Stimulated activated naive CD4-positive, alpha-beta T cell treated with Interleukin-2 at 50 U/mL for 16 hours (primary cell): ENCODE results near the gene PIAS4.
A peak's percentile ranks its signal among the peaks of the same experiment; 100 is the strongest.

Experiments
- DNase-seq: peaks from one replicate; lab custom pipeline; 2025; lab: John Stamatoyannopoulos, UW

Gene PIAS4

DNA sequence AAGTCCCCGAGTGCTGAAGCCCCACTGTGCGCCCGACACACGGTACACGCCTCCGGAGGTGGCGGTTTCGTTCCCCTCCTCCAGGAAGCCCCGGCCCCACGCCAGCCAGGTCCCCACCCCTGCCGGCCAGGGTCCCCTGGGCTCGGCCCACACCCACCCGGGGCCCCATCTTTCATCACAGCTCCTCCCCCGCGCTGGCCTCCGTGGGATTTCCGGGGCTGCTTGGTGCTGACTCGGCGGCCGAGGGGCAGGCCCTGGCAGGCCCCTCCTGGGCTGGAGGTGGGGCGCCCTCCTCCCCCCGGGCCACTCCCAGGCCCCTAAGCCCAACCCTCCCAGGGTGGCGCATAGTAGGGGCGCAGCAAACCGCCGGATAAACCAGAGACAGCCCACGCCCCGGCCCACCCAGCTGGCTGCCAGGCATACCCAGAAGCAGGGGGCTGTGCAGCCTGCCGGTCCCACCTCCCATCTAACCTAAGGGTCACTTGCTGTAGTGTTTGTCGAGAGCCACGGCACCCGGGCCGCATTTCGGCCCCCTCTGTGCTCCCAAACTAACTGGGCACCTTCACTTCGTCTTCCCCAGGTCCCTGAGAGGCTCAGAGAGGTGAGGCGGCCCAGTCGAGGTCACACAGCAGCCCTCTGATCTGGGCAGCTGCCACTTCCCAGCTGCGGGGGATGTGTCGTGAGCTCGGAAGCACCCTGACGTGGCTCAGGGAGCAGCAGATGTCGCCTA is 52.5 kb downstream of the PIAS4 start:
- peak; percentile 54 for DNase-seq

GRCh38 chr19:4060621-4061177 is 53.2 kb downstream of the PIAS4 start:
- DNase-seq, result no peak

DNA sequence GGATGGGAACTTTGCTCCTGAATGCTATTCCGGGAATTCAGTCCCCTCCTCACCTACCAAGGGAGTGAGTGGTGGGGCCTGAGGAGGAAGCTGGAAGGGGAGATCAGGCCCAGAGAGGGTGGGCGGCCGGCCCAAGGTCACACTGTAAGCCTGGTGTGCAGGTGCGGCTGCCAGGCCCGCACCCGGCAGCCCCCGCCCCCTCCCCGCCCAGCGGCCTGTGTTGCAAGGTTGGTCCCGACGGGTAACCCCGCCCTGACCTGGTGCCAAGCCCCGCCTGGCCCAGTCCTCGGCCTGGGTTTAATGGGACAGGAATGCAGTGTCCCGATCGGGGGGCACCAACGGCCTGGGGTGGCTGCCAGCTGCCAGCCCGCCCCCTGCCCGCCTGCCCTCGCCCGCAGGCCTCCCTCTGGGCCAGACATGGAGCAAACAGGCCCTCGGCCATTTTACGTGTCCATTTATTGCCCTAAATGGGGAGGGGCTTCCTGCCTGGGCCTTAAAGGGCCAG is 53.7 kb downstream of the PIAS4 start:
- DNase-seq, result peak; percentile 23

DNA sequence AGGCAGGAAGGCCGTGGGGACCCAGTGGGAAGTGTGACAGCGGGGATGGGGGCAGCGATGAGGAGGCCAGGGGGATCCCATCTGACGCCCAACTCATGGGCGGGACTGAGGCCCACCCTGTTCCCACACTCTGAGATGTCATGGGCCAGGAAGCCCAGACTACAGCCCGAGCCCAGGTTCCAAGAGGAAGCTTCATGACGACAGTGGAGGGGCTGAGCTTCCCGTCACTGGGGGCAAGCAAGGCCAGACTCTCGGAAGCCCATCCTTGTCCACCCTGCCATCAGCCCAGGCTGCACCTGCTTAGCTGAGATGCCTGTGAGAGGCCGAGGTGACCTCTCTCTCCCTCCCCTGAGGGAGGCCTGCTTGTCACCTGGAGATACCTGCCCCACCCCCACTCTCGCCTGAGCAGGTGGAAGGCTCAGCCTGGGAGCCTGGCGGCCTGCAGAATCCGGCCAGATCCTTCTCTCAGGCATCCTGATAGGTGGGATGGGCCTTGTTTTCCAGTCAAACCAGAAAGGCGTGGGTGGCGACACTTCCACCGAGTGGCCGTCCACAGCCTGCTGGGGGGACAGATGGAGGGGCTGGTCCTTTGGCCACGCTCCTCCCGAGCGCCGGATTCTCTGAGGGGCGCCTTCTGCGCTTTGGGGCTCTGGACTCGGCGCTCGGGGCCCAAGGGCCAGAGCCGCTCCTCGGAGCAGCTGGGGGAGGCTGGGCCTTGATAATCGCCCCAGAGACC is 54.3 kb downstream of the PIAS4 start:
- no peak for DNase-seq

- no peak for DNase-seq
Observed at GRCh38 chr19:4062419-4063368, 55.2 kb downstream of the PIAS4 start.

DNA sequence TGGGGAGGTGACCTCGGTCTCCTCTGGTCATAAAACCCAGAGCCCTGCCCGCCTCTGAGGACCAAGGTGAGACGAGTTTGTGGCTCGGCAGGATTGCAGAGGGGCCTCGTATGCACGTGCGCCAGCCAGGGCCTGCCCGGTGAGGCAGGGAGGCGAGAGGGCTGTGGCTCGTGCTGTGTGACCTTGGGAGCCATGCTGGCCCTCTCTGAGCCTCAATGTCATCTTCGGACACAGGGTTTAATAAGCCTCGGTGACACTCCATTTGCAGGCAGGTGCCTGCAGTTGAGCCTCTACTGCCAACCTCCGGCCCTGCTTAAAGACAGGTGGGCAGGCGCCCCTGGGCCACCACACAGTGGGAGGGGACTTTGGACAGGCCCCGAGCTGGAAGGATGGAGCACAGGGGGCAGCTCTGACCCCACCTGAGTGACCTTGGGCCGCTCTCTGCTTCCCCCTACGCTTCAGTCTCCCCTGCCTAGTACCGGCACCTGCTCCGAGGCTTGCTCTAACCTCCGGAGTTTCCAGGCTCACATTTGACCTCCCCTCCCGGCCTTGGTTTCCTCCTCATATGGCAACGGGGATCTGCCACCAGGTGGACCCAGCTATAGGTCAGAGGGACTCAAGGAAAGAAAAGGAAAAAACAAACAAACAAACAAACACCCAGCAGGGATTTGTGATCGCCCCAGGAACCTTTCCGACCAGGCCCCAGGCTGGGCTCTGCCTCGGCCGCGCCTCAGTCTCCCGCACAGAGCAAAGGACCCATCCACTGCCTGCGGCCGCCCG is 56.0 kb downstream of the PIAS4 start:
- DNase-seq, result no peak

DNA sequence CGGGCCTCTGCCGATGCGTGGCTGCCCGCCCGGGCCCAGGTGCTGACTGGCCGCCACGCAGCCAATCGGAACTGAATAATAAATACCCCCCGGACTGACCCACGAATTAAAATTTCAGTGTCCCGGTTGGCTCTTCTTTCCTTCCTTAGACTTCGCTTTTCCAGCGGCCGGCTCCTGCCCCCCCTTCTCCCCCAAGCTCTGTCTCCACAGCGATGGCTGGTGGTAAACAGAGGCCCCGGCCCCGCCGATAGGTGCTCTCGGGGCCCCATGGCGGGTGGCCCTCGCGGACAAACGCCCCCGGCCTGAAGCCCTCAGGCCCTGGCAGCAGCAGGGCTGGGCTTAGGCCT is 56.6 kb downstream of the PIAS4 start:
- no peak for DNase-seq

DNA sequence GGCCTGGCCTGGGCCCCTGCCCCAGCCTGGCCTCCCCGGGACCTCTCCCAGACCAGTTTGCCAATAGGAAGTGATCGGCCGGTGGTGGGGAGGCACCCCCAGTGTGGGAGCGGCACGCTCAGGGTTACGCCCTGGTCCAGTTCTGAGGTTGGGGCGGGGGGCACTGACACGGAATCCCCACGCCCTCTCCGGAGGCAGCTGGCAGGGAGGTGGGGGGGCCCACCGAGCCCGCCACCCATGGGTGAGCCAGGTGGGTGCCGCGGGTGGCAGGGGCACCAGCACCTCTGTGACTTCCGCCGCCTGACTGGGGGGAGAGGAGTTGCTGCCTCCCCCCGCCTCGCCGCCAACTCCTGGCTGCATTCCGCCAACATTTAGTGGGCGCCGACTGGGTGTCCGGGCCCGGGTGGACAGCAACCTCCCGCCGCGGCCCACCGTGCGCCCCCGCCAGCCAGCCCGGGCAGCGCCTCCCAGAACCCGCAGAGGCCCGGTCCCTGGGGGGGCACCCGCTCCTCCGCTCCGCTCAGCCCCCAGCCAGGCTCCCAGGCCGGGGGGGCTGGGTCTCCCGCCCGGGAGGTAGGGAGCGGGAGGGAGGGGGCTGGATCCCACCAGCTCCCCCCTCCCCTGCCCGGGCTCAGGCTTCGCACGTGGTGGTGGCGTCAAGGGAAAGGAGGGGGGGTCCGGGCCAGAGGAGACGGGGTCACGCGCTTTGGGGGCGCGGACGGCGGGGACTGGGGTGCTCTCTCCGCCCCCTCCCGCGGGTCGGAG is 57.1 kb downstream of the PIAS4 start:
- peak; percentile 37 for DNase-seq

GRCh38 chr19:4065430-4066175 is 58.1 kb downstream of the PIAS4 start:
- DNase-seq, result peak; percentile 95

- no peak for DNase-seq
Observed at GRCh38 chr19:4066176-4066606, 58.7 kb downstream of the PIAS4 start.

DNA sequence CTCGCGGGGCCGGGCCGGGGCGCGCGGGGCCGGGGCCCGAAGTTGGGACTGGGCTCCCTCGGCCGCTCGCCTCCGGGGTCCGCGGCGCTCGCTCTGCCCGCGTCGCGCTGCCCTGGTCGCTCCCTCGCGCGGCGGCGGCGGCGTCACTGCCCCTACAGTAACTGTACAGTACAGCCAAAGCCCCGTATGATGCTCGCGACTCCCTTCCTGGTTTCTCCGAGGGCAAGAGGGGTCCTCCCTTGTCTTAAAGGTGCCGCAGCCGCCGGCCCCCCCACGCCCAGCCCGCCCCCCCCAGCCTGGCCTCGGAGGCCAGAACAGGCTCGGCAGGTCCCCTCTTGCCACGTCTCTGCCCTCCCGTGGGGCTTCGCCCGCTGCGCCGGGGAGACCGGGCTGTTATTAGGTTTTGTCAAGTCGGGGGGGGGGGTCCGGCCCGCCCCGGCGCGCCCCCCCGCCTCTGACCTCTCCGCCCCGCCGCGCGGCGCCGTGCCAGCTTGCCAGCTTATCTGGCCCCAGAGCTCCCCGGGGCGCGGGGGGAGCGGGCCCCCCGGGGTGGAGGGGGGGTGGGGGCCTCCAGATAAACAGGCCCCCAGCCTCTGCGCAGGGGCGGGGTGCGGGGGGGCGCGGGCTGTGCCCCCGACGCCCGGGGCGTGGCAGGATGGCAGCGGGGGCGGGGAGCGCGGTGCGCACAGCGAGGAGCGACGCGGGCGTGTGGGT is 59.3 kb downstream of the PIAS4 start, which contains the start of gene ZBTB7A:
ZBTB7A (minus strand) TSS at position 218 of the 714 bp plus-strand sequence. CDS start 11,667 bp downstream, outside the sequence.
- peak; percentile 75 for DNase-seq

DNA sequence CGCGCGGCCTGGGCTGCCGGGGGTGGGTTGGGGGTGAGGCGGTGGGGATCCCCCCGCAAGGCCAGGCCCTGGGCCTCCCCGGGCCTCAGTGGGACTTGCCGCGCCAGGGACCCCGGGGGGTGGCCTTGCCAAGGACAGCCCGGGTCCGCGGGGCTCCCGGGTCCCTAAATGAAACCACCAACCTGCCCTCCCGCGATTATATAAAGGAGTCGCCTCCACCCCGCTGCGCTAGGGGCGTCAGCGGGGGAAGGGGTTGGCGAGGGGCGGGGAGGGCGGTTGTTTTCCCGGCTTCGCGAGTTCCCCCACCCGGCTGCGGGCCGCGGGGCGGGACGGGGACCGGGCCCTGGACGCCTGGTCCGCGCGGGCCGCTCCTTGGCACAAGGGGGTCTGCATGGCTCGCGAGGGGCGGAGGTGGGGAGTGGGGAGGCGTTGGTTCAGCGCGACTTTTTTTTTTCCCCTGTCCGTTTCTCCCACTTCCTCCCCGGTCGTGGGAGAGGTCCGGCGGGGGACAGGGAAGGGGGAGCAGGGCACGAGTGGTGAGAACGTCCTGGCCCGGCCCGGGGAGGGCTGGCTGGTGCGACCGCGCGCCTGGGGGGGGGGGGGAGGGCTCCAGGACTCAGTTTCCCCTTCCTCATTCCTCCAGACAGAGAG is 60.0 kb downstream of the PIAS4 start:
- peak; percentile 54 for DNase-seq

- no peak for DNase-seq
Observed at GRCh38 chr19:4068047-4068966, 60.8 kb downstream of the PIAS4 start.

- DNase-seq, result peak; percentile 46
Observed at GRCh38 chr19:4069331-4069959, 61.9 kb downstream of the PIAS4 start.

DNA sequence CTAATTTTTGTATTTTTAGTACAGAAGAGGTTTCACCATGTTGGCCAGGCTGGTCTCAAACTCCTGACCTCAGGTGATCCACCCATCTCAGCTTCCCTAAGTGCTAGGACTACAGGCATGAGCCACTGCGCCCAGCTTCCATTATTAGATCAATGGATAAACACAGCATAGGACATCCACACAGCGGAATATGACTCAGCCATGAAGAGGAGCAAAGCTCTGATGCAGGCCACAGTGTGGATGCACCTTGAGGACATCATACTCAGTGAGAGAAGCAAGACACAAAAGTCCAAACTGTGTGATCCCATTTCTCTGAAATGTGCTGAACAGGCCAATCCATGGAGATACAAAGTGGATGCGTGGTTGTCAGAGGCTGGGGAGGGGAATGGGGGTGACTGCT is 64.1 kb downstream of the PIAS4 start:
- DNase-seq, result no peak

DNA sequence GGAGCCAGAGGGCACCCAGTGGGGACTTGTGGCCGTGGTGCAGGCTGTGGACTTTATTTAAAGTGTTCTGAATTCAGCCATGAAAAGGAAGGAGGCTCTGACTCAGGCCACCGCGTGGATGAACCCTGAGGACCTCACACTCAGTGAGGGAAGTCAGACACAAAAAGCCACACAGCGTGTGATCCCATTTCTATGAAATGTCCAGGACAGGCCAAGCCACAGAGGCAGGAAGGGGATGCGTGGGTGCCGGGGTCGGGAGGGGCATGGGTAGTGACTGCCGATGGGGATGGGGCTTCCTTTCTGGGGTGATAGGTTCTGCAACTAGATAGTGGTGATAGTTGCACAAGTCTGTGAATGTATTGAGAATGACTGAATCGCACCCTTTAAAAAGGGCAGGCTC is 67.8 kb downstream of the PIAS4 start:
- no peak for DNase-seq

- DNase-seq, result no peak
Observed at GRCh38 chr19:4077007-4077374, 69.5 kb downstream of the PIAS4 start.
